Measurements from ENCODE around the gene TYK2. TPM values are rescaled to one million over a fixed set of nuclear protein-coding genes. Genes with fewer than 3 reads are reported as not detected.

Gene TYK2
- total and polyA plus RNA-seq, 9 of the 15 experiments (the other 6 are each of a cell fraction or from before 2014, with no cell fraction given) = 15.0 to 182 (median 85.9) TPM

DNA sequence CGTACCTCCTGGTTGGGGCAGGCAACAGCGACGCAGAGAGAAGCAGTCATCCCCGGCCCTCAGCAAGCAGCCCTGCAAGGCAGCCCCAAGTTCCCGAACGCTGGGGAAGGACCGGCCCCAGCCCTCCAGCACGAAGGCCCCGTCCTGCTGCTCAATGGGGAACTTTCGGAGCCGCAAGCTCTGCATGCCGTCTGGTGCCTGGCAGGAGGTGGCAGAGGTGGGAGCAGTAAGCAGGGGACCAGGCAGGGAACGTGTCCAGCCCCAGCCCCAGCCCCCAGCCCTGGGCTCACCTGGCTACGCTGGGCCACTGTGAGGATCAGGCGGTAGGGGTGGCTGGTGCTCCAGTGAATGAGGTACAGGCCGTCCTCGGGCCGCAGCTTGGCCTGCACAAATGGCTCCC lies 18.1 kb downstream of the TYK2 start:
- ChIA-PET POLR2A (interaction anchor here (1.4 kb wide), 2 partner anchors 10 to 17 kb away, joined by 4 read pairs; no protein-coding TSS in a partner anchor), CTCF (ENCODE audit: low intra/inter-chr PET ratio) (no interaction called here)
- no TSS peak for BruUV-seq (replicated peaks)
- Histone ChIP-seq H3K9me3 (replicated peaks; ENCODE audit: control insufficient read depth, insufficient read depth, low read depth, low read length) (no peaks in the 10 kb centered on the region), H3K9ac (ENCODE audit: insufficient read depth in 1 of 2, low read depth in 2 of 2, low read length in 2 of 2) (no peak overlapping the region), H3K9me1 (ENCODE audit: control insufficient read depth, insufficient read depth, low read length) (no peaks in the 10 kb centered on the region), H3K27me3 (ENCODE audit: control insufficient read depth in 2 of 2, insufficient read depth in 2 of 2, low read length in 2 of 2) (no peaks in the 10 kb centered on the region), H3K4me2 (ENCODE audit: insufficient read depth, low read length) (no peak overlapping the region), H3K4me3 (no peak overlapping the region), H3K36me3 (ENCODE audit: control insufficient read depth, insufficient read depth, low read length) (peaks cover 81% of the 10 kb centered on the region; the same call in 2 of the 3 replicates), H3K4me1 (replicated peaks in 1 of 2; ENCODE audit: control insufficient read depth in 2 of 2, insufficient read depth in 2 of 2, low read length in 2 of 2) (peaks cover 0 to 17% of the 10 kb centered on the region in 2 experiments; a peak in 1 of 5 replicates), H4K20me1 (replicated peaks; ENCODE audit: control insufficient read depth, insufficient read depth, low read length) (no peaks in the 10 kb centered on the region), H3K79me2 (ENCODE audit: control insufficient read depth, insufficient read depth, low read length) (no peaks in the 10 kb centered on the region), H2AFZ (ENCODE audit: low read depth, low read length) (no peak overlapping the region), H3K27ac (ENCODE audit: extremely low read depth, low read depth, low read length) (no peak overlapping the region)
- 95% methylated on average over 14 of the region's 18 CpGs for WGBS (ENCODE audit: insufficient coverage, low coverage, missing lambda C conversion rate)
- FAIRE-seq = no peak
- in situ Hi-C loops (cut with MboI) = no loop called here
- intact Hi-C loops (cut with micrococcal nuclease) = no loop called here
- TF ChIP-seq RBFOX2 (IDR thresholded peaks at IDR 0.05; ENCODE audit: low read depth, low read length) (peak; percentile 49; the same call in 1 of the 2 replicates), THRA (IDR thresholded peaks at IDR 0.05) (no peak), AFF1 (IDR thresholded peaks at IDR 0.05; ENCODE audit: low read depth in 1 of 2, partially characterized antibody in 2 of 2) (no peak), POLR2G (IDR thresholded peaks at IDR 0.05; ENCODE audit: low read depth, low read length) (peak; percentile 37; the same call in 1 of the 2 replicates)
- DNase-seq (ENCODE audit: extremely low read depth in 1 of 4, low spot score in 3 of 4) = peak in 1 of 4 experiments; percentile 14
- ATAC-seq = no peak

Measured in K562 (cell line).